ENCODE data around the gene LYPD6B.
A peak's percentile ranks its signal among the peaks of the same experiment; 100 is the strongest.

The LYPD6B gene

GRCh38 chr2:149129433-149129832 is 90.9 kb downstream of the LYPD6B start:
- no peak for DNase-seq

- DNase-seq: no peak
Measured at GRCh38 chr2:149132339-149132738, 93.8 kb downstream of the LYPD6B start.

GRCh38 chr2:149132901-149133300 is 94.4 kb downstream of the LYPD6B start:
- no peak for DNase-seq

- DNase-seq: no peak
Measured at GRCh38 chr2:149134335-149134923, 95.9 kb downstream of the LYPD6B start.

GRCh38 chr2:149136111-149136510 is 97.6 kb downstream of the LYPD6B start:
- DNase-seq: no peak

GRCh38 chr2:149141046-149141445 is 102.5 kb downstream of the LYPD6B start:
- DNase-seq: no peak

- no peak for DNase-seq
Measured at GRCh38 chr2:149143734-149144133, 105.2 kb downstream of the LYPD6B start.

- no peak for DNase-seq
Measured at GRCh38 chr2:149145314-149146295, 107.1 kb downstream of the LYPD6B start.

GRCh38 chr2:149146876-149147275 is 108.4 kb downstream of the LYPD6B start:
- DNase-seq: no peak

- DNase-seq: no peak
Measured at GRCh38 chr2:149148194-149149006, 109.9 kb downstream of the LYPD6B start.

- DNase-seq: no peak
Measured at GRCh38 chr2:149149007-149149297, 110.5 kb downstream of the LYPD6B start.

GRCh38 chr2:149152469-149152953 is 114.0 kb downstream of the LYPD6B start:
- DNase-seq: no peak

- DNase-seq: no peak
Measured at GRCh38 chr2:149155196-149155969, 116.9 kb downstream of the LYPD6B start.

GRCh38 chr2:149155988-149156387 is 117.5 kb downstream of the LYPD6B start:
- DNase-seq: no peak

GRCh38 chr2:149156971-149157740 is 118.7 kb downstream of the LYPD6B start:
- DNase-seq: no peak

- no peak for DNase-seq
Measured at GRCh38 chr2:149158957-149159356, 120.5 kb downstream of the LYPD6B start.

GRCh38 chr2:149160195-149160594 is 121.7 kb downstream of the LYPD6B start:
- DNase-seq: no peak

GRCh38 chr2:149160701-149161217 is 122.3 kb downstream of the LYPD6B start:
- DNase-seq: peak; percentile 1

- DNase-seq: no peak
Measured at GRCh38 chr2:149161481-149162225, 123.2 kb downstream of the LYPD6B start.

- no peak for DNase-seq
Measured at GRCh38 chr2:149164296-149164695, 125.8 kb downstream of the LYPD6B start.

- no peak for DNase-seq
Measured at GRCh38 chr2:149164827-149165226, 126.3 kb downstream of the LYPD6B start.

Measured in activated effector memory CD4-positive, alpha-beta T cell treated with Interleukin-2 at 50 U/mL for 16 hours (primary cell).